22Rv1 (cell line): ENCODE results near the gene TMEM176B.

ENCODE experiments used
- CTCF ChIP-seq: fragments of 450-650 bp; IDR thresholded peaks from 2 replicates; pipeline ENCODE4 v1.5.1; 2017; ENCODE audit warnings: mild to moderate bottlenecking
- ZFX ChIP-seq: fragments of 450-650 bp; IDR thresholded peaks from 2 replicates; pipeline ENCODE4 v1.6.1; 2017; ENCODE audit warnings: antibody characterized with exemption, borderline replicate concordance

- no peak for TF ChIP-seq CTCF
- TF ChIP-seq ZFX: no peak
These were observed 15.2 kb downstream of the TMEM176B start for GRCh38 chr7:150784954-150785353.
